HL-60 (cell line): ENCODE results near the gene KRT4.

Source experiments
- DNase-seq, 2 experiments: peaks; one replicate each; pipeline ENCODE4 v3.0.0-alpha.2; 2010 to 2020; ENCODE audit warnings: low read depth in 1 of 2, low spot score in 1 of 2
- H3K27ac ChIP-seq: fragments of 250-450 bp; sonication (Bioruptor Pico); replicated peaks from 2 replicates; pipeline ENCODE4 v1.5.1; 2020; ENCODE audit warnings: mild to moderate bottlenecking, moderate library complexity
- H3K27me3 ChIP-seq: fragments of 250-450 bp; sonication (Bioruptor Pico); 2 replicates; pipeline ENCODE4 v1.5.1; 2021; ENCODE audit warnings: mild to moderate bottlenecking, moderate library complexity; ENCODE audit not compliant: insufficient read depth, poor library complexity, severe bottlenecking
- H3K4me3 ChIP-seq: replicated peaks from 2 replicates; pipeline ENCODE4 v1.5.1; 2011; ENCODE audit warnings: mild to moderate bottlenecking, control low read depth, low read length; ENCODE audit not compliant: insufficient read depth
- CTCF ChIP-seq: IDR thresholded peaks from one replicate; pipeline ENCODE4 v1.5.1; 2011; ENCODE audit warnings: low read length, control low read depth, inconsistent platforms; ENCODE audit not compliant: insufficient read depth
- GABPA ChIP-seq: IDR thresholded peaks from 2 replicates; pipeline ENCODE4 v1.6.1; 2012; ENCODE audit warnings: low read depth
- POLR2AphosphoS5 ChIP-seq: IDR thresholded peaks from 2 replicates; pipeline ENCODE4 v1.6.1; 2012; ENCODE audit warnings: low read depth
- REST ChIP-seq: IDR thresholded peaks from 2 replicates; pipeline ENCODE4 v1.6.1; 2012; ENCODE audit warnings: low read depth; ENCODE audit not compliant: insufficient replicate concordance
- SPI1 ChIP-seq: IDR thresholded peaks from 2 replicates; pipeline ENCODE4 v1.6.1; 2012; ENCODE audit warnings: low read depth, mild to moderate bottlenecking, borderline replicate concordance

The KRT4 gene

GRCh38 chr12:52826611-52827498 lies 12.9 kb upstream of the KRT4 start:
- Histone ChIP-seq H3K27ac (no peak overlapping the region), H3K27me3 (no peaks in the 10 kb centered on the region), H3K4me3 (no peak overlapping the region)
- no peak for DNase-seq
- TF ChIP-seq REST (no peak), SPI1 (no peak), GABPA (no peak), POLR2AphosphoS5 (no peak), CTCF (no peak)

- Histone ChIP-seq H3K4me3 (no peak overlapping the region), H3K27me3 (peaks cover under 1% of the 10 kb centered on the region), H3K27ac (no peak overlapping the region)
- DNase-seq, result no peak
- no peak for TF ChIP-seq POLR2AphosphoS5
- TF ChIP-seq REST, result no peak
- no peak for TF ChIP-seq CTCF
- no peak for TF ChIP-seq SPI1
- no peak for TF ChIP-seq GABPA
Observed at GRCh38 chr12:52825961-52826360, 12.0 kb upstream of the KRT4 start.

GRCh38 chr12:52824741-52825410 lies 11.0 kb upstream of the KRT4 start:
- H3K4me3 ChIP-seq, result no peak overlapping the region
- no peak overlapping the region for H3K27ac ChIP-seq
- H3K27me3 ChIP-seq, result peaks cover 2% of the 10 kb centered on the region
- no peak for TF ChIP-seq CTCF
- TF ChIP-seq GABPA, result no peak
- TF ChIP-seq REST, result no peak
- no peak for TF ChIP-seq SPI1
- no peak for TF ChIP-seq POLR2AphosphoS5
- DNase-seq, result no peak
